K562 (cell line): ENCODE measurements around the gene NINJ2. TPM values are rescaled to one million over a fixed set of nuclear protein-coding genes. Genes with fewer than 3 reads are reported as not detected.

ENCODE experiments used
- ATAC-seq: fragments of 200-7000 bp; cut with Tn5 transposase; 3 replicates; pipeline ENCODE4 v1.9.1; 2020; ENCODE audit warnings: moderate library complexity
- BruUV-seq: library from RNA; stranded (reverse); fragments of 400-500 nt; replicated peaks from 2 replicates; lab custom pipeline; 2021; lab: Mats Ljungman, UMichigan
- CTCF ChIA-PET: fragments of 300-600 bp; formaldehyde crosslinking; extraction: SDS; loops from one replicate; lab custom pipeline; 2021; ENCODE audit warnings: low intra/inter-chr PET ratio; lab: Yijun Ruan, JAX
- POLR2A ChIA-PET: fragments of 300-600, 350-650 bp; sonication (Branson Sonifier 250); formaldehyde crosslinking; extraction: SDS; loops from one replicate; lab custom pipeline; 2021; ENCODE audit warnings: antibody characterized with exemption, inconsistent platforms; lab: Yijun Ruan, JAX
- DNase-seq, 4 experiments: peaks; one replicate each; pipeline versions ENCODE4 v3.0.0 to v3.0.0-alpha.2; 2011 to 2018; ENCODE audit warnings: low spot score in 3 of 4, mixed read lengths in 3 of 4; ENCODE audit errors: extremely low read depth in 1 of 4
- FAIRE-seq: peaks from 2 replicates; lab custom pipeline; 2011; peaks lifted over from hg19 to GRCh38; lab: Jason Lieb, UNC
- H2AFZ ChIP-seq: 2 replicates; pipeline ENCODE4 v1.6.0; 2011; ENCODE audit warnings: low read depth, low read length, control low read depth, inconsistent platforms
- H3K27ac ChIP-seq: fragments of 200-600 bp; 3 replicates; pipeline ENCODE4 v1.8.0; 2011; ENCODE audit warnings: low read depth, mild to moderate bottlenecking, control low read depth, inconsistent platforms, low read length, moderate library complexity, mixed read lengths; ENCODE audit errors: extremely low read depth
- H3K27me3 ChIP-seq, 2 experiments: fragments of 300-600 bp in 1 of 2; 2 replicates in 1 of 2; 3 replicates in 1 of 2; pipeline versions ENCODE4 v1.6.0 to v1.8.0; 2011; ENCODE audit warnings: inconsistent platforms in 2 of 2, low read length in 2 of 2, mild to moderate bottlenecking in 1 of 2, mixed read lengths in 1 of 2, moderate library complexity in 1 of 2; ENCODE audit not compliant: control insufficient read depth in 2 of 2, insufficient read depth in 2 of 2
- H3K36me3 ChIP-seq: fragments of 300-600 bp; 3 replicates; pipeline ENCODE4 v1.8.0; 2011; ENCODE audit warnings: mild to moderate bottlenecking, low read length, inconsistent platforms; ENCODE audit not compliant: control insufficient read depth, insufficient read depth
- H3K4me1 ChIP-seq, 2 experiments: fragments of 200-600 bp in 1 of 2; replicated peaks in 1 of 2; 2 replicates in 1 of 2; 3 replicates in 1 of 2; pipeline versions ENCODE4 v1.5.1 to v1.8.0; 2011; ENCODE audit warnings: inconsistent platforms in 2 of 2, low read length in 2 of 2, mild to moderate bottlenecking in 1 of 2, mixed read lengths in 1 of 2, moderate library complexity in 1 of 2; ENCODE audit not compliant: control insufficient read depth in 2 of 2, insufficient read depth in 2 of 2
- H3K4me2 ChIP-seq: 2 replicates; pipeline ENCODE4 v1.6.1; 2011; ENCODE audit warnings: low read length, control low read depth, inconsistent platforms, mixed read lengths; ENCODE audit not compliant: insufficient read depth
- H3K4me3 ChIP-seq: fragments of 200-600 bp; sonication (generic), shearing (Covaris generic); 2 replicates; pipeline ENCODE4 v1.5.1; 2016; ENCODE audit warnings: control low read depth, inconsistent platforms
- H3K79me2 ChIP-seq: fragments of 200-600 bp; 3 replicates; pipeline ENCODE4 v1.8.0; 2011; ENCODE audit warnings: low read length, inconsistent platforms; ENCODE audit not compliant: control insufficient read depth, insufficient read depth
- H3K9ac ChIP-seq, 2 experiments: 2 replicates each; pipeline versions ENCODE4 v1.6.0 to v1.6.1; 2011; ENCODE audit warnings: low read depth in 2 of 2, low read length in 2 of 2, control low read depth in 1 of 2, inconsistent platforms in 1 of 2, mild to moderate bottlenecking in 1 of 2, mixed read lengths in 1 of 2; ENCODE audit not compliant: insufficient read depth in 1 of 2
- H3K9me1 ChIP-seq: one replicate; pipeline ENCODE4 v1.6.0; 2011; ENCODE audit warnings: inconsistent platforms, mild to moderate bottlenecking, low read length, moderate library complexity; ENCODE audit not compliant: control insufficient read depth, insufficient read depth
- H3K9me3 ChIP-seq: replicated peaks from 2 replicates; pipeline ENCODE4 v1.5.1; 2011; ENCODE audit warnings: low read depth, low read length, inconsistent platforms; ENCODE audit not compliant: control insufficient read depth, insufficient read depth
- H4K20me1 ChIP-seq: replicated peaks from 2 replicates; pipeline ENCODE4 v1.6.1; 2011; ENCODE audit warnings: low read length, inconsistent platforms, mixed read lengths; ENCODE audit not compliant: control insufficient read depth, insufficient read depth
- ARNT ChIP-seq, 2 experiments: fragments of 450-650 bp; IDR thresholded peaks; 2 replicates each; pipeline ENCODE4 v1.6.1; 2016; ENCODE audit warnings: mild to moderate bottlenecking in 1 of 2
- CREBBP ChIP-seq: IDR thresholded peaks from one replicate; pipeline ENCODE4 v1.6.1; 2012; ENCODE audit warnings: low read depth, mild to moderate bottlenecking, control low read depth, inconsistent platforms, low read length
- ETV6 ChIP-seq, 3 experiments: fragments of 150-350 bp in 1 of 3; sonication (generic) in 1 of 3; formaldehyde crosslinking in 1 of 3; IDR thresholded peaks; 2 replicates each; pipeline versions ENCODE4 v1.6.1 to v1.8.0; 2014 to 2022; ENCODE audit warnings: borderline replicate concordance in 2 of 3, low read depth in 2 of 3, antibody characterized with exemption in 1 of 3, low read length in 1 of 3, mild to moderate bottlenecking in 1 of 3, missing genetic modification reagents in 1 of 3
- HDAC2 ChIP-seq: fragments of 450-650 bp; IDR thresholded peaks from 2 replicates; pipeline ENCODE4 v1.6.1; 2016; ENCODE audit warnings: mild to moderate bottlenecking
- HDGF ChIP-seq: fragments of 450-650 bp; IDR thresholded peaks from 2 replicates; pipeline ENCODE4 v1.6.1; 2016
- NCOA4 ChIP-seq: fragments of 450-650 bp; IDR thresholded peaks from 2 replicates; pipeline ENCODE4 v1.6.1; 2018; ENCODE audit warnings: mild to moderate bottlenecking; ENCODE audit not compliant: partially characterized antibody
- NFRKB ChIP-seq: fragments of 450-650 bp; IDR thresholded peaks from 2 replicates; pipeline ENCODE4 v1.6.1; 2016; ENCODE audit warnings: low read depth
- RBM14 ChIP-seq: fragments of 200-400 bp; formaldehyde crosslinking; IDR thresholded peaks from 2 replicates; pipeline ENCODE4 v1.6.1; 2018; ENCODE audit warnings: low read depth, mild to moderate bottlenecking, low read length, moderate library complexity, borderline replicate concordance; ENCODE audit not compliant: insufficient read depth
- RHOXF2B ChIP-seq: fragments of 250-450 bp; sonication (Bioruptor Pico); conservative IDR thresholded peaks from 2 replicates; pipeline ENCODE4 v1.5.1; 2021
- SPI1 ChIP-seq: IDR thresholded peaks from 2 replicates; pipeline ENCODE4 v1.6.1; 2011; ENCODE audit warnings: low read depth, low read length, control low read depth, borderline replicate concordance
- TCF7 ChIP-seq: sonication (generic); IDR thresholded peaks from 2 replicates; pipeline ENCODE4 v1.6.1; 2016; ENCODE audit warnings: antibody characterized with exemption, borderline replicate concordance
- TOE1 ChIP-seq, 2 experiments: fragments of 450-650 bp in 1 of 2; sonication (generic) in 1 of 2; formaldehyde crosslinking in 1 of 2; IDR thresholded peaks; 2 replicates each; pipeline versions ENCODE4 v1.7.1 to v1.8.0; 2016 to 2022; ENCODE audit warnings: borderline replicate concordance in 2 of 2, mild to moderate bottlenecking in 2 of 2, antibody characterized with exemption in 1 of 2, inconsistent platforms in 1 of 2, low read depth in 1 of 2, missing genetic modification reagents in 1 of 2, moderate library complexity in 1 of 2
- ZNF133 ChIP-seq: fragments of 250-450 bp; sonication (Bioruptor Pico); IDR thresholded peaks from 2 replicates; pipeline ENCODE4 v1.4.0; 2020; ENCODE audit warnings: mild to moderate bottlenecking
- WGBS: fragments of 100-300 bp; shearing (Covaris generic); methylation state at CpG from one replicate; pipeline ENCODE4 v1.1.6; 2016; ENCODE audit warnings: low coverage, mixed read lengths; ENCODE audit not compliant: insufficient coverage; ENCODE audit errors: missing lambda C conversion rate; 5-methylcytosine and 5-hydroxymethylcytosine counted together
- in situ Hi-C: fragments of 300-500 bp; cut with MboI; formaldehyde crosslinking; loops from 4 replicates; pipeline ENCODE4 v1.15.0; 2018; ENCODE audit warnings: inconsistent platforms, mixed read lengths
- intact Hi-C: fragments of 100-400 bp; cut with micrococcal nuclease; formaldehyde crosslinking; loops from 2 replicates; pipeline ENCODE4 v1.14.2; 2022
- polyA plus RNA-seq, 8 experiments: library from polyadenylated mRNA; depleted of rRNA in 4 of 8; stranded (reverse) in 5 of 8; unstranded in 3 of 8; fragments of >200 nt; fragmentation: Nextera tagmentation in 2 of 8; fragmentation: Illumina TruSeq in 1 of 8; extraction: Ambion mirVana in 2 of 8; extraction: Trizol in 1 of 8; gene quantifications; 2 replicates each; pipeline versions ENCODE4 v1.2.1 to v1.2.3, GENCODE V29; 2011 to 2014; ENCODE audit warnings: inconsistent platforms in 1 of 8, missing spikeins in 1 of 8
- total RNA-seq, 7 experiments: library from RNA; depleted of rRNA in 6 of 7; stranded (reverse); fragments of >200 nt in 6 of 7; fragmentation: Illumina TruSeq in 2 of 7; extraction: Trizol in 2 of 7; gene quantifications; 2 replicates each; pipeline versions ENCODE4 v1.2.1 to v1.2.3, GENCODE V29; 2011 to 2021; ENCODE audit warnings: low replicate concordance in 1 of 7
- TF ChIP-seq, protein P1 (sequence below): IDR thresholded peaks from 2 replicates; pipeline ENCODE4 v1.6.1; 2016; ENCODE audit warnings: missing genetic modification characterization, missing compliant biosample characterization

Gene NINJ2
- total and polyA plus RNA-seq, 9 of the 15 experiments (the other 6 are each of a cell fraction or from before 2014, with no cell fraction given) = 2.6 to 16.0 (median 4.5) TPM

DNA sequence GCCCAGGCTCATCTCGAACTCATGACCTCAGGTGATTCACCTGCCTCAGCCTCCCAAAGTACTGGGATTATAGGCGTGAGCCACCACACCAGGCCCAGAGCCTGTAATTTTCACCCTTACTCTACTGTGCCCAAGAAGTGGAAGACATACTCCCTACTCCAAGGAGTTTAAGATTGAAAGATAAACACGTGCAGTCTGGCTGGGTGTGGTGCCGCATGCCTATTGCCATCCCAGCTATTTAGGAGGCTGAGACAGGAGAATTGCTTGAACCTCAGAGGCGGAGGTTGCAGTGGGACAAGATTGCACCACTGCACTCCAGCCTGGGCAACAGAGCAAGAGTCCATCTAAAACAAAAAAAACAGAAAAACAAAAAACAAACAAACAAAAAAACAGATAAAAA, 90.0 kb downstream of the NINJ2 start:
- no peak overlapping the region for H3K27ac ChIP-seq
- POLR2A ChIA-PET = no interaction called here
- CTCF ChIA-PET = no interaction called here
- in situ Hi-C loops = loop anchor here (5.0 to 25.0 kb wide), 3 partner anchors 179 to 1014 kb away; partner anchors contain the start of genes FBXL14, RAD52 and WNK1
- no TSS peak for BruUV-seq
- no peaks in the 10 kb centered on the region for H3K9me1 ChIP-seq
- no peaks in the 10 kb centered on the region for H3K27me3 ChIP-seq
- H3K9ac ChIP-seq = no peak overlapping the region
- no peaks in the 10 kb centered on the region for H3K36me3 ChIP-seq
- no peaks in the 10 kb centered on the region for H4K20me1 ChIP-seq
- H3K79me2 ChIP-seq = no peaks in the 10 kb centered on the region
- no peak overlapping the region for H2AFZ ChIP-seq
- H3K4me1 ChIP-seq = peaks cover 28 to 52% of the 10 kb centered on the region in 2 experiments; a peak in 4 of 5 replicates
- no peak for TF ChIP-seq RHOXF2B (CRISPR knock-in tag)
- no peak for TF ChIP-seq TCF7
- TF ChIP-seq HDAC2 = no peak
- TF ChIP-seq ETV6 (IDR thresholded peaks at IDR 0.05; ENCODE audit: borderline replicate concordance in 1 of 2, low read depth in 2 of 2, low read length in 1 of 2) = no peak
- TF ChIP-seq ETV6 (CRISPR knock-in tag; IDR thresholded peaks at IDR 0.05; ENCODE audit: borderline replicate concordance) = no peak
- TF ChIP-seq RBM14 = no peak
- TF ChIP-seq, protein P1, sequence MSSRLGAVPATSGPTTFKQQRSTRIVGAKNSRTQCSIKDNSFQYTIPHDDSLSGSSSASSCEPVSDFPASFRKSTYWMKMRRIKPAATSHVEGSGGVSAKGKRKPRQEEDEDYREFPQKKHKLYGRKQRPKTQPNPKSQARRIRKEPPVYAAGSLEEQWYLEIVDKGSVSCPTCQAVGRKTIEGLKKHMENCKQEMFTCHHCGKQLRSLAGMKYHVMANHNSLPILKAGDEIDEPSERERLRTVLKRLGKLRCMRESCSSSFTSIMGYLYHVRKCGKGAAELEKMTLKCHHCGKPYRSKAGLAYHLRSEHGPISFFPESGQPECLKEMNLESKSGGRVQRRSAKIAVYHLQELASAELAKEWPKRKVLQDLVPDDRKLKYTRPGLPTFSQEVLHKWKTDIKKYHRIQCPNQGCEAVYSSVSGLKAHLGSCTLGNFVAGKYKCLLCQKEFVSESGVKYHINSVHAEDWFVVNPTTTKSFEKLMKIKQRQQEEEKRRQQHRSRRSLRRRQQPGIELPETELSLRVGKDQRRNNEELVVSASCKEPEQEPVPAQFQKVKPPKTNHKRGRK (tag) = no peak
- no peak for TF ChIP-seq NFRKB
- no peak for TF ChIP-seq CREBBP
- TF ChIP-seq ARNT (IDR thresholded peaks at IDR 0.05) = no peak
- TF ChIP-seq SPI1 = no peak
- TF ChIP-seq ZNF133 (CRISPR knock-in tag) = no peak
- TF ChIP-seq HDGF = no peak
- no peak for TF ChIP-seq NCOA4
- TF ChIP-seq TOE1 (IDR thresholded peaks at IDR 0.05; ENCODE audit: borderline replicate concordance) = no peak
- no peak for TF ChIP-seq TOE1 (CRISPR knock-in tag; IDR thresholded peaks at IDR 0.05; ENCODE audit: borderline replicate concordance, low read depth)
- TF ChIP-seq, all 486 proteins: peak for 0
- FAIRE-seq = no peak
- Histone ChIP-seq H3K4me3 (no peak overlapping the region), H3K9me3 (no peaks in the 10 kb centered on the region), H3K4me2 (no peak overlapping the region)
- DNase-seq = no peak
- 64% methylated on average over 4 of the region's 5 CpGs for WGBS
- intact Hi-C loops = loop anchor here (5.0 to 10.0 kb wide), 3 partner anchors 374 to 1032 kb away; partner anchors contain the start of gene RAD52
- ATAC-seq = no peak
